Measurements from ENCODE around the gene RPL35A. TPM values are rescaled to one million over a fixed set of nuclear protein-coding genes. Genes with fewer than 3 reads are reported as not detected.
A peak's percentile ranks its signal among the peaks of the same experiment; 100 is the strongest.
"Not testable (repeated sequence)": the region's sequence is repeated elsewhere in the genome, so short reads cannot be mapped to it uniquely, and the experiment has no call there.

RPL35A gene
- total RNA-seq, 1 experiment from 2014 or later = 511 TPM

DNA sequence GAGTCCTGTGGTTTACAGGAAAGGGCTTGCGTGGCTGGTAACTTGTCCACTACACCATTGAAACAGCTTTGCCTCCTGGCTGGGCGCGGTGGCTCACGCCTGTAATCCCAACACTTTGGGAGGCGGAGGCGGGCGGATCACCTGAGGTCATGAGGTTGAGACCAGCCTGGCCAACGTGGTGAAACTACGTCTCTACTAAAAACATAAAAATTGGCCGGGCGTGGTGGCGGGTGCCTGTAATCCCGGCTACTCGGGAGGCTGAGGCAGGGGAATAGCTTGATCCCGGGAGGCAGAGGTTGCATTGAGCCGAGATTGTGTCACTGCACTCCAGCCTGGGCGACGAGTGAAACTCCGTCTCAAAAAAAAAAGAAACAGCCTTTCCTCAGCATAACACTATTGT lies 8.9 kb downstream of the RPL35A start:
- H3K27me3 ChIP-seq (replicated peaks); H3K4me3 ChIP-seq; H3K9me3 ChIP-seq (replicated peaks); H3K27ac ChIP-seq; DNase-seq (ENCODE audit: low read depth in 1 of 2, low spot score in 2 of 2): not testable (repeated sequence)
- Histone ChIP-seq H3K36me3 (peaks cover 34% of the 10 kb centered on the region), H3K4me1 (replicated peaks) (peaks cover 30% of the 10 kb centered on the region)

GRCh38 chr3:197959500-197959890 lies 9.5 kb downstream of the RPL35A start:
- H3K4me3 ChIP-seq = peak overlapping the region; percentile 59
- peaks cover 30% of the 10 kb centered on the region for H3K4me1 ChIP-seq (replicated peaks)
- DNase-seq (ENCODE audit: low read depth in 1 of 2, low spot score in 2 of 2) = no peak
- H3K9me3 ChIP-seq (replicated peaks) = no peaks in the 10 kb centered on the region
- H3K36me3 ChIP-seq = peaks cover 27% of the 10 kb centered on the region
- H3K27me3 ChIP-seq (replicated peaks) = no peaks in the 10 kb centered on the region
- peak overlapping the region; percentile 7; the same call in 1 of the 2 replicates for H3K27ac ChIP-seq

DNA sequence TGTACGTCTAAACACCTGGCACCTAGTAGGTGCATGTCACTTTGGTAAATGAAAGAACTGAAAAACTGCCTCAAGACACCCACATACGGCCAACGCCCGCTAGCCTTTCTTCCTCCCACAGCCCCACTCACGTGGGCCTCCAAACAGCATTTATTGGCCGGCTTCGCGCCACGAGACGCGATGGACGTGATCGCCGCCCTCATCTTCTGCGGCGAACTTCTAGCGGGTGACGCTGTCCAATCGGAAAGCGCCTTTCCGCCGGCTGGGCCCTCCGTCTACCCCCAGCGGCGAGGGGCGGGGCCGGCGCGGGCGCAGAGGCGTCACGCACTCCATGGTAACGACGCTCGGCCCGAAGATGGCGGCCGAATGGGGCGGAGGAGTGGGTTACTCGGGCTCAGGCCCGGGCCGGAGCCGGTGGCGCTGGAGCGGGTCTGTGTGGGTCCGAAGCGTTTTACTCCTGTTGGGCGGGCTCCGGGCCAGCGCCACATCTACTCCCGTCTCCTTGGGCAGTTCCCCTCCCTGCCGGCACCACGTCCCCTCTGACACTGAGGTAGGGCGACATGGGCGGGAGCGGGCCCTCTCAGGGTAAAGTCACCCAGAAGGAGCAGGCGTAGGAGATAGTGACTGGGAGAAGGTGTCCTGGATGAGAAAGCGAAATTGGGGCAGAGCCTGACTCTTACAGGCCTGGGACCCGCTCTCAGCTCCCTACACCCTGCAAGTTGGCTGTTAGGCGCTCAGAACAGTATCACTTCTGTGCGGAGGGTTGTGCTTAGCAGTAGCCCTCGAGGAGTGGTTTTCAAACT lies 10.1 kb downstream of the RPL35A start, which contains the start of gene LMLN:
LMLN (plus strand) TSS at position 327 of the 803 bp plus-strand sequence; CDS start at position 356, 29 bp downstream.
- peaks cover 30% of the 10 kb centered on the region for H3K4me1 ChIP-seq (replicated peaks)
- H3K27me3 ChIP-seq (replicated peaks) = no peaks in the 10 kb centered on the region
- peak within 1 kb of the TSS; percentile 59 for H3K4me3 ChIP-seq
- no peaks in the 10 kb centered on the region for H3K9me3 ChIP-seq (replicated peaks)
- H3K36me3 ChIP-seq = peaks cover 21% of the 10 kb centered on the region
- DNase-seq (ENCODE audit: low read depth in 1 of 2, low spot score in 2 of 2) = peak; percentile 89 to 90
- peak within 1 kb of the TSS; percentile 10 for H3K27ac ChIP-seq

- Histone ChIP-seq H3K27ac (peak overlapping the region; percentile 10), H3K27me3 (replicated peaks) (no peaks in the 10 kb centered on the region), H3K36me3 (peaks cover 13% of the 10 kb centered on the region), H3K4me1 (replicated peaks) (peaks cover 30% of the 10 kb centered on the region), H3K9me3 (replicated peaks) (no peaks in the 10 kb centered on the region), H3K4me3 (peak overlapping the region; percentile 59)
- peak; percentile 13 to 48 for DNase-seq (ENCODE audit: low read depth in 1 of 2, low spot score in 2 of 2)
These were observed 10.9 kb downstream of the RPL35A start for GRCh38 chr3:197960694-197961581.

DNA sequence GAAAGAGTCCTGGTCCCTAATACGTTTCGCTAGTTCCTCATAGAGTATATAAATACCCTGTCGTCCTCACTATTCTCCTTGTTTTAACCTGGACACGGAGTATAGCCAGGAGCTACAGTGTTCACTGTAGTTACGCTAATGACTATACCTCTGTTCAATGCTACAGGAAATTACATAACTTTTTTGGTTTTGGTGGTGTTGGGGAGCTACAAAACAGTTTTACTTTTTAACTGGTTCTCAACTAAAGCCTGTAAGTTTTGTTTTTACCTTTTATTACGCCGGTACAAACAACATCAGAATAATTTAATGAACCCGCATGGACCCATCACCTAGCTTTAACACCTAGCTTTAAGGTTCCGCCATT lies 11.6 kb downstream of the RPL35A start:
- no peak for DNase-seq (ENCODE audit: low read depth in 1 of 2, low spot score in 2 of 2)
- Histone ChIP-seq H3K27ac (no peak overlapping the region), H3K9me3 (replicated peaks) (peaks cover under 1% of the 10 kb centered on the region; the same call in 1 of the 2 replicates), H3K36me3 (peaks cover 7% of the 10 kb centered on the region), H3K27me3 (replicated peaks) (no peaks in the 10 kb centered on the region), H3K4me1 (replicated peaks) (peaks cover 30% of the 10 kb centered on the region), H3K4me3 (no peak overlapping the region)

GRCh38 chr3:197963019-197963637 lies 13.1 kb downstream of the RPL35A start:
- Histone ChIP-seq H3K4me1 (replicated peaks) (peaks cover 16% of the 10 kb centered on the region), H3K27ac (no peak overlapping the region), H3K27me3 (replicated peaks) (no peaks in the 10 kb centered on the region), H3K36me3 (no peaks in the 10 kb centered on the region), H3K4me3 (no peak overlapping the region), H3K9me3 (replicated peaks) (peaks cover 3% of the 10 kb centered on the region; the same call in 1 of the 2 replicates)
- DNase-seq (ENCODE audit: low read depth in 1 of 2, low spot score in 2 of 2) = no peak

- H3K4me3 ChIP-seq; H3K27ac ChIP-seq; H3K27me3 ChIP-seq (replicated peaks); H3K4me1 ChIP-seq (replicated peaks); H3K9me3 ChIP-seq (replicated peaks); H3K36me3 ChIP-seq; DNase-seq (ENCODE audit: low read depth in 1 of 2, low spot score in 2 of 2): not testable (repeated sequence)
These were observed 17.5 kb downstream of the RPL35A start for GRCh38 chr3:197967337-197967989.

GRCh38 chr3:197970588-197970987 lies 20.6 kb downstream of the RPL35A start:
- H3K27me3 ChIP-seq (replicated peaks) = no peaks in the 10 kb centered on the region
- H3K36me3 ChIP-seq = no peaks in the 10 kb centered on the region
- no peak overlapping the region for H3K27ac ChIP-seq
- H3K4me1 ChIP-seq (replicated peaks) = no peaks in the 10 kb centered on the region
- DNase-seq (ENCODE audit: low read depth in 1 of 2, low spot score in 2 of 2) = no peak
- no peak overlapping the region for H3K4me3 ChIP-seq
- peaks cover 6% of the 10 kb centered on the region; the same call in 1 of the 2 replicates for H3K9me3 ChIP-seq (replicated peaks)

DNA sequence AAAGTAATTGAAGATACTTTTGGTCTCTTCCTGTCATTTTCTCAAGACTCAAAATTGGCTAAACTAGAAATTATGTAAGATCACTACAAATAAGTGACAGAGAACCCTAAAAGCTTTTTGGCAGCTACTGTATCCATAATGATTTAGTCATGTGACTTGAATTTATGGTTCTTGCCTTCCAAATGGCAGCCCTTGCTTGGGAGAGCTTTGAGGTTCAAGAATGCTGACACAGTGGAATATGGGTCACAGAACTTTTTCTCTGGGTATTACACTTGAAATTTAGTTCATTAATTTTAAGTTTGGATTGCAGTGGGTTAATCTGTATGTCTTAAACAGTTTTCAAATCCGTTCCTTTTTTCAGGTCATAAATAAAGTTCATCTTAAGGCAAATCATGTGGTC lies 24.0 kb downstream of the RPL35A start:
- Histone ChIP-seq H3K27ac (no peak overlapping the region), H3K4me3 (no peak overlapping the region), H3K4me1 (replicated peaks) (no peaks in the 10 kb centered on the region), H3K9me3 (replicated peaks) (0 out of 2 replicates have a peak, but pooled peaks cover 3% of the 10 kb centered on the region), H3K36me3 (no peaks in the 10 kb centered on the region), H3K27me3 (replicated peaks) (no peaks in the 10 kb centered on the region)
- DNase-seq (ENCODE audit: low read depth in 1 of 2, low spot score in 2 of 2) = no peak

- DNase-seq (ENCODE audit: low read depth in 1 of 2, low spot score in 2 of 2) = no peak
- H3K9me3 ChIP-seq (replicated peaks) = 0 out of 2 replicates have a peak, but pooled peaks cover 3% of the 10 kb centered on the region
- no peaks in the 10 kb centered on the region for H3K4me1 ChIP-seq (replicated peaks)
- no peak overlapping the region for H3K4me3 ChIP-seq
- H3K36me3 ChIP-seq = no peaks in the 10 kb centered on the region
- no peak overlapping the region for H3K27ac ChIP-seq
- H3K27me3 ChIP-seq (replicated peaks) = no peaks in the 10 kb centered on the region
These were observed 25.3 kb downstream of the RPL35A start for GRCh38 chr3:197975311-197975710.

DNA sequence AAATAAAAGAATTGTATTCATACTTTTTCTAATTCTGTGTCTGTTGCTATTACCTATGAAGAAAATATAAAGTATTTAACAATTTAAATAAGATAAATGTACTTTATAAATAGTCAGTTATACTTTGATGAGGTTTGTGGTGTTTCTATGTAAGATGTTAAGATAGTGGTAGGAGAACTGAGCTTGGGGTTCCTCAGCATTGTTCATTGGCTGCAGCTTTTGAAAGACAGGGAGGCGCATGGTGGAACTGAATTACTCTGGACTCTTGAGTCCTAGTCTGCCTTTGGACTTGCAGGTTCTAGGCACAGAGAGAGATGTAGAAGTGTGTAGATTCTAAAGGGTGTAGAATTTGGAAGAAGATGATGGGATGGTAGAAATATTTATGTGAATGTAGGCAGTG lies 33.1 kb downstream of the RPL35A start:
- H3K4me1 ChIP-seq (replicated peaks) = no peaks in the 10 kb centered on the region
- H3K36me3 ChIP-seq = no peaks in the 10 kb centered on the region
- DNase-seq (ENCODE audit: low read depth in 1 of 2, low spot score in 2 of 2) = no peak
- H3K9me3 ChIP-seq (replicated peaks) = no peaks in the 10 kb centered on the region
- H3K27me3 ChIP-seq (replicated peaks) = no peaks in the 10 kb centered on the region
- no peak overlapping the region for H3K4me3 ChIP-seq
- H3K27ac ChIP-seq = no peak overlapping the region

- Histone ChIP-seq H3K27ac (no peak overlapping the region), H3K9me3 (replicated peaks) (no peaks in the 10 kb centered on the region), H3K27me3 (replicated peaks) (no peaks in the 10 kb centered on the region), H3K4me3 (no peak overlapping the region), H3K4me1 (replicated peaks) (no peaks in the 10 kb centered on the region), H3K36me3 (no peaks in the 10 kb centered on the region)
- no peak for DNase-seq (ENCODE audit: low read depth in 1 of 2, low spot score in 2 of 2)
These were observed 39.7 kb downstream of the RPL35A start for GRCh38 chr3:197989651-197990050.

DNA sequence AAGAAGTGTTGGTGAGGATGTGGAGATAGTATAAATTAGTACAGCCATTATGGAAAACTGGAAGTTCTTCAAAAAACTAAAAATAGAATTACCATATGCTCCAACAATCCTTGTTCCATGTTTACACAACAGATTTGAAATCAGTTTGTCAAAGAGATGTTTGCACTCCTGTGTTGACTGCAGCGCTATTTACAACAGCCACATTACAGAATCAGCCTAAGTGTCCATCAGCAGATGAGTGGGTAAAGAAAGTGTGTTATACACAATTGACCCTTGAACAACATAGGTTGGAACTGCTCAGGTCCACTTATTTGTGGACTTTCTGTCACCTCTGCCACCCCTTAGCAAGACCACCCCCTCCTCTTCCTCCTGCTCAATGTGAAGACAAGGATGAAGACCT lies 44.7 kb downstream of the RPL35A start:
- Histone ChIP-seq H3K9me3 (replicated peaks) (no peaks in the 10 kb centered on the region), H3K27me3 (replicated peaks) (no peaks in the 10 kb centered on the region), H3K4me3 (no peak overlapping the region), H3K36me3 (no peaks in the 10 kb centered on the region), H3K4me1 (replicated peaks) (no peaks in the 10 kb centered on the region), H3K27ac (no peak overlapping the region)
- no peak for DNase-seq (ENCODE audit: low read depth in 1 of 2, low spot score in 2 of 2)
